ENCODE results near the gene SEC14L2. TPM values are rescaled to one million over a fixed set of nuclear protein-coding genes. Genes with fewer than 3 reads are reported as not detected.
"Not testable (repeated sequence)": the region's sequence is repeated elsewhere in the genome, so short reads cannot be mapped to it uniquely, and the experiment has no call there.

SEC14L2 gene
- total and polyA plus RNA-seq, 12 donors = 0.78 to 7.7 (median 4.2) TPM

GRCh38 chr22:30397656-30398635, 1.1 kb downstream of the SEC14L2 start:
- Histone ChIP-seq H3K4me3 (peak overlapping the region in 2 of 4 donors; percentile 25 to 71), H3K9me3 (replicated peaks in 1 of 3) (no peaks in the 10 kb centered on the region), H3K27ac (no peak overlapping the region), H3K27me3 (no peaks in the 10 kb centered on the region), H3K36me3 (replicated peaks in 1 of 2) (no peaks in the 10 kb centered on the region), H3K4me1 (replicated peaks in 1 of 2) (peaks cover 14 to 18% of the 10 kb centered on the region in 2 donors)
- no peak for DNase-seq
- 32 to 73% (median 43%) methylated on average over 4 to 11 of the region's 11 CpGs for WGBS, 4 donors
- intact Hi-C loops (cut with DNase I) = no loop called here
- no peak for TF ChIP-seq POLR2A (IDR thresholded peaks at IDR 0.05)
- TF ChIP-seq, protein P1, sequence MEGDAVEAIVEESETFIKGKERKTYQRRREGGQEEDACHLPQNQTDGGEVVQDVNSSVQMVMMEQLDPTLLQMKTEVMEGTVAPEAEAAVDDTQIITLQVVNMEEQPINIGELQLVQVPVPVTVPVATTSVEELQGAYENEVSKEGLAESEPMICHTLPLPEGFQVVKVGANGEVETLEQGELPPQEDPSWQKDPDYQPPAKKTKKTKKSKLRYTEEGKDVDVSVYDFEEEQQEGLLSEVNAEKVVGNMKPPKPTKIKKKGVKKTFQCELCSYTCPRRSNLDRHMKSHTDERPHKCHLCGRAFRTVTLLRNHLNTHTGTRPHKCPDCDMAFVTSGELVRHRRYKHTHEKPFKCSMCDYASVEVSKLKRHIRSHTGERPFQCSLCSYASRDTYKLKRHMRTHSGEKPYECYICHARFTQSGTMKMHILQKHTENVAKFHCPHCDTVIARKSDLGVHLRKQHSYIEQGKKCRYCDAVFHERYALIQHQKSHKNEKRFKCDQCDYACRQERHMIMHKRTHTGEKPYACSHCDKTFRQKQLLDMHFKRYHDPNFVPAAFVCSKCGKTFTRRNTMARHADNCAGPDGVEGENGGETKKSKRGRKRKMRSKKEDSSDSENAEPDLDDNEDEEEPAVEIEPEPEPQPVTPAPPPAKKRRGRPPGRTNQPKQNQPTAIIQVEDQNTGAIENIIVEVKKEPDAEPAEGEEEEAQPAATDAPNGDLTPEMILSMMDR (IDR thresholded peaks at IDR 0.05) = no peak

DNA sequence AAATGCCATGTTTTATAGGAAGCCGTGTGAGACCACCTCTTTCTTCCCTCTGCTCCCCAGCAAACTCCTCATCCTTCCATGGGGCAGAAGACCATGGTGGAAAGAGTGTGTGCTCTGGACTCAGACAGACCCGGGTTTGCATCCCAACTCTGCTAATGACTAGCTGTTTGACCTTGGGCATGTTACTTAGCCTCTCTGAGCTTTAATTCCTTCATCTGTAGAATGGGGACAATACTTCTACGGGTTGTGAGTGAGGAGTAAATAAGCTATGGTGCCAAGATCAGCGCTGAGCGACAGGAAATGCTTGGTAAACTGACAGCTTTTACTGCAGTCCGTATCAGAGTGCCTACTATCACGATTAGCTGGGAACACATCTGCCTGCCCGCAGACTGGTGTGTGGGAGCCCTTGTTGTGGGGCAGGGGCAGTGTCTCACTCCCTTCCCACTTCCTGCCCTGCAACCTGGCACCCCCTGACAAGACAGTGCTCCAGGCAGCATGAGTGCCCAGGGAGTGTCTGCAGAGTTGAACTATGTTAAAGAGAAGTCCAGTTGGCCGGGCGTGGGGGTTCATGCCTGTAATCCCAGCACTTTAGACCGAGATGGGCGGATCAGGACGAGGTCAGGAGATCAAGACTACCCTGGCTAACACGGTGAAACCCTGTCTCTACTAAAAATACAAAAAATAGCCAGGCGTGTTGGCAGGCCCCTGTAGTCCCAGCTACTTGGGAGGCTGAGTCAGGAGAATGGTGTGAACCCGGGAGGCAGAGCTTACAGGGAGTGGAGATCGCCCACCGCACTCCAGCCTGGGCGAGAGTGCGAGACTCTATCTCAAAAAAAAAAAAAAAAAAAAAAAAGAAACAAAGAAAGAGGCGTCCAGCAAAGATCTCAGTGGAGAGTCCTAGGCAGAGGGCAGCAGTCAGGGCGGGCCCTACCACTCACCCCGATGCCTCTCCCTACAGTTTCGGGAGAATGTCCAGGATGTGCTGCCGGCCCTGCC, 2.2 kb downstream of the SEC14L2 start:
- 61 to 69% (median 65%) methylated on average over 22 to 25 of the region's 25 CpGs for WGBS, 4 donors
- Histone ChIP-seq H3K4me1 (replicated peaks in 1 of 2) (peaks cover 14 to 18% of the 10 kb centered on the region in 2 donors), H3K27me3 (no peaks in the 10 kb centered on the region), H3K27ac (peak overlapping the region in 1 of 5 donors; percentile 6), H3K36me3 (replicated peaks in 1 of 2) (no peaks in the 10 kb centered on the region), H3K9me3 (replicated peaks in 1 of 3) (no peaks in the 10 kb centered on the region), H3K4me3 (no peak overlapping the region)
- intact Hi-C loops (cut with DNase I) = no loop called here
- TF ChIP-seq, protein P1 (IDR thresholded peaks at IDR 0.05) = no peak
- no peak for DNase-seq

- H3K36me3 ChIP-seq (replicated peaks in 1 of 2) = no peaks in the 10 kb centered on the region
- no peak overlapping the region for H3K4me3 ChIP-seq
- H3K27me3 ChIP-seq = no peaks in the 10 kb centered on the region
- 83 to 93% (median 89%) methylated on average over 5 of the region's 5 CpGs for WGBS, 4 donors
- H3K27ac ChIP-seq = no peak overlapping the region
- no peak for TF ChIP-seq POLR2A (IDR thresholded peaks at IDR 0.05)
- TF ChIP-seq, protein P1 (IDR thresholded peaks at IDR 0.05) = no peak
- no peaks in the 10 kb centered on the region for H3K9me3 ChIP-seq (replicated peaks in 1 of 3)
- DNase-seq = no peak
- intact Hi-C loops (cut with DNase I) = no loop called here
- peaks cover 14 to 18% of the 10 kb centered on the region in 2 donors for H3K4me1 ChIP-seq (replicated peaks in 1 of 2)
These were observed 2.9 kb downstream of the SEC14L2 start for GRCh38 chr22:30399718-30400117.

DNA sequence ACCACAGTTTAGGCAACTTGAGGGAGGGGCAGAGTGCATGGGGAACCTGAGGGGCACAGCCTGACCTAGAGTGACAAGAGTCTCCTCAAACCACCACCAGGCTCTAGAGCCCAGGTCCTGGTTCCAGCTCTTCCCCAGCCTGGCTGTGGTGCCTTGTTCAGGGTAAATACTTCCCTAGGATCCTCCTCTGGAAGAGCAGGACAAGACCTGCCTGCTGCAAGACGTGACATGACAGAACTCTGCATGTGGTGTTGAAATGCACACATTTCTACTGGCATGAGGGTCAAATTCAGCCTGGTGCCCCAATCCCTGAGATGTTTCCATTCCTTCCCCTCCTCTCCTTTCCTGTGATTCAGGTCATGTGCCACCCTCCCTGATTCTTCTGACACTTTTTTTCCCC, 3.3 kb downstream of the SEC14L2 start:
- 69 to 85% (median 71%) methylated on average over 1 of the region's 1 CpG for WGBS, 4 donors
- Histone ChIP-seq H3K36me3 (replicated peaks in 1 of 2) (no peaks in the 10 kb centered on the region), H3K4me1 (replicated peaks in 1 of 2) (peaks cover 14 to 18% of the 10 kb centered on the region in 2 donors), H3K4me3 (no peak overlapping the region), H3K27ac (no peak overlapping the region), H3K9me3 (replicated peaks in 1 of 3) (no peaks in the 10 kb centered on the region), H3K27me3 (no peaks in the 10 kb centered on the region)
- intact Hi-C loops (cut with DNase I) = no loop called here
- no peak for DNase-seq
- TF ChIP-seq POLR2A (IDR thresholded peaks at IDR 0.05) = no peak
- TF ChIP-seq, protein P1 (IDR thresholded peaks at IDR 0.05) = no peak

DNA sequence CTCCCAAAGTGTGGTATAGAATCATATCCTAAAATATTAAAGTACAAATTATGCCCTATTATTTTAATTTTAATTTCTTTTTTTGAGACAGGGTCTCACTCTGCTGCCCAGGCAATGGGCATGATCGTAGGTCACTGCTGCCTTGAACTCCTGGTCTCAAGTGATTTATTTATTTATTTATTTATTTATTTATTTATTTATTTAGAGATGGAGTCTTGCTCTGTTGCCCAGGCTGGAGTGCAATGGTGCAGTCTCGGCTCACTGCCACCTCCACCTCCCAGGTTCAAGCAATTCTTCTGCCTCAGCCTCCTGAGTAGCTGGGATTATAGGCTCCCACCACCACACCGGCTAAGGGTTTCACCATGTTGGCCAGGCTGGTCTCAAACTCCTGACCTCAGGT, 4.2 kb downstream of the SEC14L2 start:
- H3K27me3 ChIP-seq; DNase-seq; intact Hi-C loops (cut with DNase I); H3K4me3 ChIP-seq; H3K27ac ChIP-seq; H3K9me3 ChIP-seq (replicated peaks in 1 of 3); H3K36me3 ChIP-seq (replicated peaks in 1 of 2): not testable (repeated sequence)
- H3K4me1 ChIP-seq (replicated peaks in 1 of 2) = peaks cover 14 to 18% of the 10 kb centered on the region in 2 donors
- WGBS, 4 donors = 90 to 97% (median 93%) methylated on average over 3 of the region's 3 CpGs

Data from adrenal gland (tissue), 12 donors.